Measurements from ENCODE around the gene CPED1. TPM values are rescaled to one million over a fixed set of nuclear protein-coding genes. Genes with fewer than 3 reads are reported as not detected.

CPED1 gene
- total and polyA plus RNA-seq, 2 experiments from 2014 or later = 0.17 to 0.47 TPM

- TF ChIP-seq EZH2phosphoT487 (IDR thresholded peaks at IDR 0.05; ENCODE audit: unreplicated experiment) (no peak), ZNF114 (CRISPR knock-in tag; IDR thresholded peaks at IDR 0.05) (no peak), EZH2 (IDR thresholded peaks at IDR 0.05; ENCODE audit: low read depth, unreplicated experiment) (no peak), REST (IDR thresholded peaks at IDR 0.05; ENCODE audit: unreplicated experiment) (no peak), CREB1 (CRISPR knock-in tag; IDR thresholded peaks at IDR 0.05; ENCODE audit: low read depth) (no peak)
- TF ChIP-seq, protein P1, sequence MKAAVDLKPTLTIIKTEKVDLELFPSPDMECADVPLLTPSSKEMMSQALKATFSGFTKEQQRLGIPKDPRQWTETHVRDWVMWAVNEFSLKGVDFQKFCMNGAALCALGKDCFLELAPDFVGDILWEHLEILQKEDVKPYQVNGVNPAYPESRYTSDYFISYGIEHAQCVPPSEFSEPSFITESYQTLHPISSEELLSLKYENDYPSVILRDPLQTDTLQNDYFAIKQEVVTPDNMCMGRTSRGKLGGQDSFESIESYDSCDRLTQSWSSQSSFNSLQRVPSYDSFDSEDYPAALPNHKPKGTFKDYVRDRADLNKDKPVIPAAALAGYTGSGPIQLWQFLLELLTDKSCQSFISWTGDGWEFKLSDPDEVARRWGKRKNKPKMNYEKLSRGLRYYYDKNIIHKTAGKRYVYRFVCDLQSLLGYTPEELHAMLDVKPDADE (IDR thresholded peaks at IDR 0.05) = no peak
These were observed 6.2 kb downstream of the CPED1 start (continued) for GRCh38 chr7:120994512-120995410.

DNA sequence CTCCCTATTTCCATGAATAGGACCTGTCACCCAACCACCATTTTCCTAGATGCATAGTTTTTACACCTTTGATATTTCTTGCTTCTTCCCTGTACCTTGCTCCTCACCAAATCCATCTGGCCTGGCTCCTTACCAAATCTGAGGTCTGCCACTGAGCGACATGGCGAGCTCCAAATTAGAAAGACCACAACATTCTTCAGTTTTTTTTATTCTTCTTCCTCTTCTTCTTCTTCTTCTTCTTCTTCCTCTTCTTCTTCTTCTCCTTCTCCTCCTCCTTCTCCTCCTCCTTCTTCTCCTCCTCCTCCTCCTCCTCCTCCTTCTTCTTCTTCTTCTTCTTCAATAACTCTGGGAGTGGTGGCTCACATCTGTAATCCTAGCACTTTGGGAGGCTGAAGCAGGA lies 7.1 kb downstream of the CPED1 start:
- no peaks in the 10 kb centered on the region for H3K27me3 ChIP-seq (ENCODE audit: insufficient read depth)
- no peaks in the 10 kb centered on the region for H4K20me1 ChIP-seq (replicated peaks; ENCODE audit: insufficient read depth)
- peaks cover 1% of the 10 kb centered on the region for H3K27me3 Mint-ChIP-seq (ENCODE audit: insufficient read depth, low read depth, poor library complexity)
- DNase-seq (ENCODE audit: low spot score) = no peak
- H3K4me3 Mint-ChIP-seq = no peak overlapping the region
- ATAC-seq = no peak
- H3K27ac ChIP-seq (ENCODE audit: low read depth) = no peak overlapping the region
- H3K4me1 Mint-ChIP-seq = peaks cover 4% of the 10 kb centered on the region; the same call in 2 of the 3 replicates
- H3K4me2 ChIP-seq = no peak overlapping the region
- H3K36me3 Mint-ChIP-seq (ENCODE audit: low read depth) = no peaks in the 10 kb centered on the region
- H3K79me2 ChIP-seq (replicated peaks; ENCODE audit: insufficient read depth) = no peaks in the 10 kb centered on the region
- H3K4me1 ChIP-seq (ENCODE audit: insufficient read depth) = no peaks in the 10 kb centered on the region
- H3K4me3 ChIP-seq = no peak overlapping the region
- no peaks in the 10 kb centered on the region for H3F3A ChIP-seq (replicated peaks; ENCODE audit: low read depth)
- H3K27ac Mint-ChIP-seq = no peak overlapping the region
- no peaks in the 10 kb centered on the region for H3K9me2 ChIP-seq (ENCODE audit: insufficient read depth)
- H3K36me3 ChIP-seq (ENCODE audit: insufficient read depth) = no peaks in the 10 kb centered on the region
- no peak overlapping the region for H2AFZ ChIP-seq
- H3K9me3 Mint-ChIP-seq = no peaks in the 10 kb centered on the region
- TF ChIP-seq REST (IDR thresholded peaks at IDR 0.05; ENCODE audit: unreplicated experiment) = no peak
- TF ChIP-seq EZH2phosphoT487 (IDR thresholded peaks at IDR 0.05; ENCODE audit: unreplicated experiment) = no peak
- no peak for TF ChIP-seq CREB1 (CRISPR knock-in tag; IDR thresholded peaks at IDR 0.05; ENCODE audit: low read depth)
- TF ChIP-seq JUNB (IDR thresholded peaks at IDR 0.05; ENCODE audit: unreplicated experiment) = no peak
- no peak for TF ChIP-seq ZNF114 (CRISPR knock-in tag; IDR thresholded peaks at IDR 0.05)
- TF ChIP-seq, protein P2, sequence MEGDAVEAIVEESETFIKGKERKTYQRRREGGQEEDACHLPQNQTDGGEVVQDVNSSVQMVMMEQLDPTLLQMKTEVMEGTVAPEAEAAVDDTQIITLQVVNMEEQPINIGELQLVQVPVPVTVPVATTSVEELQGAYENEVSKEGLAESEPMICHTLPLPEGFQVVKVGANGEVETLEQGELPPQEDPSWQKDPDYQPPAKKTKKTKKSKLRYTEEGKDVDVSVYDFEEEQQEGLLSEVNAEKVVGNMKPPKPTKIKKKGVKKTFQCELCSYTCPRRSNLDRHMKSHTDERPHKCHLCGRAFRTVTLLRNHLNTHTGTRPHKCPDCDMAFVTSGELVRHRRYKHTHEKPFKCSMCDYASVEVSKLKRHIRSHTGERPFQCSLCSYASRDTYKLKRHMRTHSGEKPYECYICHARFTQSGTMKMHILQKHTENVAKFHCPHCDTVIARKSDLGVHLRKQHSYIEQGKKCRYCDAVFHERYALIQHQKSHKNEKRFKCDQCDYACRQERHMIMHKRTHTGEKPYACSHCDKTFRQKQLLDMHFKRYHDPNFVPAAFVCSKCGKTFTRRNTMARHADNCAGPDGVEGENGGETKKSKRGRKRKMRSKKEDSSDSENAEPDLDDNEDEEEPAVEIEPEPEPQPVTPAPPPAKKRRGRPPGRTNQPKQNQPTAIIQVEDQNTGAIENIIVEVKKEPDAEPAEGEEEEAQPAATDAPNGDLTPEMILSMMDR (conservative IDR thresholded peaks at IDR 0.05; ENCODE audit: low read depth in 2 of 2) = no peak
- TF ChIP-seq NANOG (IDR thresholded peaks at IDR 0.05; ENCODE audit: borderline replicate concordance) = no peak
- TF ChIP-seq, protein P1 (IDR thresholded peaks at IDR 0.05) = no peak
- TF ChIP-seq POLR2AphosphoS5 (IDR thresholded peaks at IDR 0.05; ENCODE audit: low read depth) = no peak

Measured in GM23338 (cell line).